ENCODE data around the gene KRT6A.

Gene KRT6A

DNA sequence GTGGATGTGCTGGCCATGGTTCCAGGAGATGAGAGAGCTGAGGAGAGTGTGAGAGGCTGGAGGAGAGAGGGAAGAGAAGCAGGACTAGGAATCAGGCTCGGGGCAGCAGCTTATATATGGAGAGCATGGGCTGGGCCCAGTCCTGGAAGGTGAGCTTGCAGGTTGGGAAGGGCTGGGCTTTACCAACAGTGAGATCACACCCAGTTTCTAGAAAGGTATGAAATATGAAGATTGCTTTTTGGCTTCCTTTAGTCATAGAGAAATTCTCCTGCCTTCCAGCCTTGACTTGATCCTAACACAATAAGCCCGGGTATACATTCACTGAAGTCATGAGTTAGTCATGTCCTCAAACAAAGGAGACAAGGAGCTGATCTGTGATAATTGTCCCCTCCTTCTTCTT is at the start of gene KRT6A:
Gene KRT6A, minus strand, starts transcription at position 86 of the 400 bp plus-strand sequence. Its CDS starts 69 bp downstream, at position 17.
- DNase-seq (ENCODE audit: low spot score), result no peak

DNA sequence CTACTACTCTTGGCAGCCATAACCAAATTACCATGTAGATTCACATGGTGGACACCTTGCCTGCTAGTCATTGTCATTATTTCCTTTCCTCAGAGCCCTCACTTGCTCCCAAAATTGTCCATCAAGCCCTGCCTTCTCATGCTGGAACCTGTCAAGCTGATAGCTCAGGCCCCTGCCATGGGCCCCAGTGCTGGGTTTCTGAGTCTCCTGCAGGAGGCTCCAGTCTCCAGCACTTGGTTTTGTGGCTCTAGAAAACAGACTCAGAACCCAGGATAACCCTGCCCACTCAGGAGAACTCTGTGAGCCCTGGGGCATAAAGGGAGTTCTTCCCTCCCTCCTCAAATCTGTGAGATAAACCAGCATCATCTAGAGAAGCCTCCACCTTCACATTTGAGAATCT is 49.1 kb upstream of the KRT6A start:
- DNase-seq (ENCODE audit: low spot score), result no peak

- no peak for DNase-seq (ENCODE audit: low spot score)
These were observed 48.7 kb upstream of the KRT6A start for GRCh38 chr12:52541709-52542108.

- DNase-seq (ENCODE audit: low spot score), result no peak
These were observed 47.5 kb upstream of the KRT6A start for GRCh38 chr12:52540531-52540930.

GRCh38 chr12:52539821-52540173 is 46.7 kb upstream of the KRT6A start:
- no peak for DNase-seq (ENCODE audit: low spot score)

GRCh38 chr12:52539083-52539820 is 46.2 kb upstream of the KRT6A start:
- DNase-seq (ENCODE audit: low spot score), result no peak

DNA sequence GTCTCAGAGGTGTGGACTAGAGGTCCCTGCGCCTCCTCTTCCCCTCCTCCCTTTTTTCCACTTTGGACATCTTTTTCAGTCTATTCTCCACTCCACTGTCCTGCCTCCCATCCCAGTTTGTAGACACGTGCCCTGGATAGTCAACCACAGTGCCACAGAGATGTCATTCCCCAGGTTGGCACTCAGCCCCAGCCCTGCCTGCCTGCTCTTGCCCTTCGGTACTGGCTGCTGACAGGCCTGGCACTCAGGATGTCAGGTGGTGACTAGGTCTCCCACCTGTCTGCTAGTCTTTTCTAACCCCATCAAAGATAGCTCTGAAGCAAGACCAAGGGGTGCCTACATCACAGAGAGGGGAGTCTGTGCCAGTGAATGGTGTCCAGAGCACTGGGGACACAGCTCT is 44.0 kb upstream of the KRT6A start:
- no peak for DNase-seq (ENCODE audit: low spot score)

DNA sequence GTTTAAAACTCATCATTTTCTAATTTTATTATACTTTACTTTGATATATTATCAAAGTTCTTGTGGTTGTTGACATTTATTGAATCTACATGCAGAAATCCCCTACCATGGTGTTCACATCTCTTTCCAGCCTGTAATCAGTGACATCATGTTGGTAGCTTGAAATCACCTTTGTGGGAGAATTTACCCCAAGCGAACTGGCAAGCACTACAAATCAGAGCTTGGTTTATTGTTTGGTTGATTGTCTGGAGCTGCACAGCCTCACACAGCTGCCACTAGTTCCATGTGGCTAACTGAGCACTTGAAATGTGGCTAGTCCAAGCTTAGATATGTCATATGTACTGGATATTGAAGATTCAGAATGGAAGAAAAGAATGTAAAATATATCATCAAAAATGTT is 42.5 kb upstream of the KRT6A start:
- DNase-seq (ENCODE audit: low spot score), result no peak

DNA sequence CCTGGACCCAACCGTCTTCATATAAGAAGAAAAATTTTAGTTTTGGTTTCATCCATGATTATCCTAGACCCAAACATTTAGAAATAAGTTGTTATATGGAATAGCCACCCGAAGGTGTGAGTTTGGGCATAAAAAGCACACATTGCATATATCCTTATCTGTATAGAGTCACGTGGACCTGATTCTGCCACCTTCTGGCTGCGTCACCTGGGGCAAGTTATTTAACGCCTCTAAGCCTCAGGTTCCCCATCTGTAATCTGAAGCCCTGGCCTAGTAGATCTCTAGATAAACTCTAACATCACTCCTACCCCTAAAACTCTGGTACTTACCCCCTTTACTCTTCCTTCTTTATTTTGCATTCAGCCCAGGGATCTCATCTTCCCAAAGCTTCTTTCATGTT is 41.4 kb upstream of the KRT6A start:
- DNase-seq (ENCODE audit: low spot score), result no peak

GRCh38 chr12:52533686-52534470 is 40.8 kb upstream of the KRT6A start:
- DNase-seq (ENCODE audit: low spot score), result no peak

DNA sequence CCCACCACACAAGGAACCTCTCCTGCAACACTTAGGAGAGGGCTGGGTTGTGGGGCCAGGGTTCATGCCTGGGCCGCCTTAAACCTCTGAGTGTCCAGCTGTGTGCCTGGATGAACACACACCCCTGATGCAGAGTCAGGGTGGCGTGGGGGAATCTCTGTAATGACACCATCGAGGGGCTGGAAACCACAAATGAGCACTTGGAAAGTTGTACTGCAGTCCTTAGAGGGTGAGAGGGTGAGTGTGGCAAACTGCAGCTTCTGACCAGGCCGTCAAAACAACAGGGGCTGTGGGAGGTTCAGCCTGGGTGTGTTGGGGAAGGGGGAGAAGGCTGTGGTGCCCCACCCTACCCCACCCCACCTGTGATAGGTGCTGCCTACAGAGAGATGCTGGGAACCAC is 39.6 kb upstream of the KRT6A start:
- no peak for DNase-seq (ENCODE audit: low spot score)

- no peak for DNase-seq (ENCODE audit: low spot score)
These were observed 38.7 kb upstream of the KRT6A start for GRCh38 chr12:52531566-52532300.

DNA sequence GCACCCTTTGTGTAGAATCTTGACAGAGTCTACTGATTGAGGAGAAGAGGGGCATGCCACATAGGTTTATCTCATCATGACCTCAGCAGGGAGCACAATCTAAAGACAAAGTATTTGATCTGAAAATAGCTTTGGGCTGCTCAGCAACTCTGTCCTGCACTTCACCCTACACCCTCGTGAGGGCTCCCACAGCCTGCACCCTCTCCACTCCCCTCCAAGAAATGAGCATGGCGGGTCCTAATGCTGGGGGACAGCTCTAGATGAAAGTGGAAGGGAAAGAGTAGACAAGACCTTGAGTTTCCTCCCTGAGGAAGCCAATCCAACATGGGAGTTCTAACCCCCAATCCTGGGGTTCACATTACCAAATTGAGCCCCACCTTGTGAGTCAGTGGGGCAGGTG is 37.8 kb upstream of the KRT6A start:
- no peak for DNase-seq (ENCODE audit: low spot score)

- no peak for DNase-seq (ENCODE audit: low spot score)
These were observed 37.3 kb upstream of the KRT6A start for GRCh38 chr12:52530366-52530765.

DNA sequence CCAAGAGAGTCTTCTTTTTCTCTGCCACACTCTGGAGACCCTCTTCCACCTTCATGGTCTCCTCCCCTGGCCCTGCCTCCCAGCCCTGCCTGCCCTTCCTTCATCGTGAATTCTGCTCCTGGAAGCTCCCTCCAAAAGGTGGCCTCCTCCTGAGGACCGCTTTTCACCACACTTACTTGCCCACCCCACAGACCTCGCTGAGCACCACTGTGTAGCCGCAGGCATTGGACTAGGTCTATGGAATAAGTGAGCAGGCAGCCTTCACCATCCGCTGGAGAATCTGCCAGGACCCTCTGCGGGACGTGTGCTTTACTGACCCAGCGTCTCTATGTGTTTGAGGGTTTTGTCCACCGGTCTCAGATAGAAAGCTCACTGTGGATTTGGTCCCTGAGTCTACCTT is 36.8 kb upstream of the KRT6A start:
- DNase-seq (ENCODE audit: low spot score), result no peak

- no peak for DNase-seq (ENCODE audit: low spot score)
These were observed 36.4 kb upstream of the KRT6A start for GRCh38 chr12:52529417-52529816.

DNA sequence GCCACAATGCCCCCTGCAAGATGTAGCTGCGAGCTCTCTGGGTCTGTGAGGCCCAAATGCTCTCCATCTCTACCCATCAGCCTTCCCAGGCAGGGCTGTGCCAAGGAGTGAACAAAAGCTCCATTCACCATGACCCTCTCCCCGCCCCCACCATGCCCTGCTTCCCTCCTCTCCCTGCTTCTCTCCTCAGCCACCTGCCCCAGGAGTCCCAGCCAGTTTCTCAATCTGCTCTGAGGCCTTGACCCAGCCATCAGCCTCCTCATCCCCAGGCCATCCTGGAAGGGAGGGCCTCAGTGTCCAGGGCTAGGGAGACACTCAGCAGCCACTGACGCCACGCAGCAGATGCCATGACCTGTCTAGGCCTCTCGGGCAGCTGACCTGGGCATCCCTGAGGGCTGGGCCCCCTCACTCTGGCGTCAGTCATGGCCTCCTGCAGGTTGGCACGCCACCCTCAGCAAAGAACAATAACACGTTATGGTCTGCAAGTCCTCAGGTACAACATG is 35.6 kb upstream of the KRT6A start:
- no peak for DNase-seq (ENCODE audit: low spot score)

DNA sequence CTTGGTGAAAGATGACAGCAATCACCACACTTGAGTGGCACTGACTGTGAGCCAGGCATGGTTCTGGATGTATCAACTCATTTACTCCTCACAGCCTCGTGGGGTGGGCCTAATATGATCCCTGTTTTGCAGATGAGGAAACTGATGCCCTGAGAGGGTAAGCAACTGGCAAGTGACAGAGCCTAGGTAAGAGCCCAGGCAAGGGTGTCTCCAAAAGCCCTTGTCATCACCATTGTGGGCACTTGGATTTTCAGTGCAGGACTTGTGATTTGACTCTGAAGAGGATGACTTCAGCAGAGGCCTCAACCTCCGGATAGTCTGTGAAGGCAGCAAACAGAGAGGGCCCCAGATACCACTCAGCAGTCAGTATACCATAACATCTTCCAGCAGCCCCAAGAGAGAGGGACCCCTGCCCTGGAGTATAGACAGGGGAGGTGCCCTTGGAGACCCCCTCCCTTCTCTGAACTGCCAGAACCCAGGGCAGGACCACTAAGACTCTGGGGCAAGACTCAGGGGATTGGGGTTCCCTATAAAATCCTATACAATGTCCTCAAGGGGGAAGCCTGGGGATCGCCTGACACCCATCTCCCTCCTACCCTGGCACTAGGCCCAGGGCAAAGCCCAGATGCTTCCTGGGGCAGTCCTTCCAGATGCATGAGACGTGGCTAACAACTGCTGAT is 34.2 kb upstream of the KRT6A start:
- DNase-seq (ENCODE audit: low spot score), result no peak

GRCh38 chr12:52526511-52526951 is 33.5 kb upstream of the KRT6A start:
- no peak for DNase-seq (ENCODE audit: low spot score)

DNA sequence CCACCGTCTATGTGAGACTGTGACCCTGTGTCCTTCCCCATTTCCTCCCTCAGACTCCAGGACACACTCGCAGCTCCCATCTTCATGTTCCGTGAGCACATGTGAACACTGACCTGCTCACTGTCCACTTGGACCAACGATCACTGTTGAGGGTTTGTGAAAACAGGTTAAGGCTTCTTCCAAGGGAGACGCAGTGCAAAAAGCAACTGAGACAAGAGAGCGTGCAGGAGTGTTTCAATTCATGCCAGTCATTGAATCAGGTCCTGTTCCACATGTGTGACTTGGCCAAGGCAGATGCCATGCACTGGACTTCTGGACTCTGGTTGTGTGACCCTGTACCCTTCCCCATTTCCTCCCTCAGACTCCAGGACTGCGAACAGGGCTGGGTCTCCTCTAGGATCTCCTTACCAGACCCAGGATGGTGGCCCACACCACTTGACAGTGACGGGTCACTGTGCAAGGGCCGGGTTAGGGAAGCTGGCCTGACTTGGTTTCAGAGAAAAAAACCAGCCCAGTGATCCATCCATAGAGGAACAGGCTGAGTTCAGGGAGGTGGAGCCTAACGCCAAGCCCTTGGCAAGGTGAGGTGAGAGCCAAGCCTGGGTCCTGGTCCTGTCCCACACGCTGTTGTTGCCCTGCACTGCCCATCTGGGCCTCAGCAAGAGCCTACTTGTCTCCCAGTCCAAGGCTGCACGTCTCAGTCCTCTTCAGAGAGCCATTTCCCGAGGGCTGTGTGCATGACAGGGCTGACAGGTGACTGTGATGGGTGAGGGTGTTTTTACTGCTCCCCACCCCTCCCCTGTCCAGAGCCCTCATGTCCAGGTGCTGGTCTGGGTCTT is 32.8 kb upstream of the KRT6A start:
- no peak for DNase-seq (ENCODE audit: low spot score)

DNA sequence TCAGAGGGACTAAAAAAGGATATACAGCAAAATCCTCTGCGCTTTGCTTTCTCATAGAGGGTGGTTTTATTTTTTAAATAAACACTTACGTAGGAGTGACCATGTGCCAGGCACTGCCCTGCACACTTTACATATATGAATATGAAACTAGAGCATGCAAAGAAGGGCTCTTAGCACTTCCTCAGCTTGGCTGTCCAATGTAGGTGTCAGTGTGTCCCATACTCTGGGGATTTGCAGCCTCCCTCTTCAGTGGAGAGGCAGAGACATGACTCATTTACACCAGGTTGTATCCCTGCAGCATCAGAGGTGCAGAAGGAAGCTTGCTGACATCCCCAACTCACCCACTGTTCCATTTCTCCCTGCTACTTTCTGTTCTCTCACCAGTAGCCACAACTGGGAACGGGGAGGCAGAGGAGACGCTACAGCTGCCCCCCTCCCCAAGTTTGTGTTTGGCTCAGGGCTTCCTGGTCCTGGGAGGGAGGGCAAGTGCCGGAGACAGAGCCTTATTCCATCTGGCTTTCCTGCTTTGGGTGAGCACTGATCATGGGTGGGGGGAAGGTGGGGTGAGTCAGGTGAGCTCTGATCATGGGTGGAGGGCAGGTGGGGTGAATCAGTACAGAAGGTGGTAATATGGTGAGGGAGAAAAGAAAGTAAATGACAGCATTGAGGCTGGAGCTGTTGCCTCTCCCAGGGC is 32.0 kb upstream of the KRT6A start:
- no peak for DNase-seq (ENCODE audit: low spot score)

Measured in RKO (cell line).